Fibroblast of skin of back (primary cell): ENCODE data around the gene NT5DC2. TPM values are rescaled to one million over a fixed set of nuclear protein-coding genes. Genes with fewer than 3 reads are reported as not detected.

Experiments used
- DNase-seq: peaks from one replicate; pipeline ENCODE4 v3.0.0-alpha.2; 2013
- polyA plus RNA-seq, 2 experiments: library from polyadenylated mRNA; unstranded; fragments of 120-200 nt; gene quantifications; one replicate each; pipeline ENCODE4 v1.2.1, GENCODE V29; 2013; ENCODE audit not compliant: insufficient read length in 2 of 2

Gene NT5DC2
- 468 TPM for polyA plus RNA-seq (2013, experiment 1 of 2; ENCODE audit: insufficient read length)
- polyA plus RNA-seq (2013, experiment 2 of 2; ENCODE audit: insufficient read length) = 338 TPM

- DNase-seq = peak; percentile 84
These were observed at the start of gene NT5DC2 for GRCh38 chr3:52533623-52534280. TSS of gene NT5DC2 (minus strand) at chr3:52533857. CDS start at chr3:52533737, 120 bp downstream.

GRCh38 chr3:52574056-52574965 lies 40.7 kb upstream of the NT5DC2 start:
- DNase-seq = no peak

- no peak for DNase-seq
These were observed 38.6 kb upstream of the NT5DC2 start for GRCh38 chr3:52572221-52572620.

GRCh38 chr3:52570076-52570475 lies 36.4 kb upstream of the NT5DC2 start:
- DNase-seq = peak; percentile 30

- DNase-seq = no peak
These were observed 34.4 kb upstream of the NT5DC2 start for GRCh38 chr3:52568069-52568468.

- no peak for DNase-seq
These were observed 30.3 kb upstream of the NT5DC2 start for GRCh38 chr3:52563984-52564383.

GRCh38 chr3:52561028-52561747 lies 27.5 kb upstream of the NT5DC2 start:
- peak; percentile 13 for DNase-seq

GRCh38 chr3:52558436-52558835 lies 24.8 kb upstream of the NT5DC2 start:
- no peak for DNase-seq

GRCh38 chr3:52557011-52557960 lies 23.6 kb upstream of the NT5DC2 start:
- no peak for DNase-seq

- no peak for DNase-seq
These were observed 21.4 kb upstream of the NT5DC2 start for GRCh38 chr3:52555056-52555455.

GRCh38 chr3:52554026-52554755 lies 20.5 kb upstream of the NT5DC2 start:
- DNase-seq = no peak

- DNase-seq = no peak
These were observed 18.4 kb upstream of the NT5DC2 start for GRCh38 chr3:52552089-52552488.

- DNase-seq = no peak
These were observed 17.5 kb upstream of the NT5DC2 start for GRCh38 chr3:52551118-52551517.

GRCh38 chr3:52547143-52547542 lies 13.5 kb upstream of the NT5DC2 start:
- no peak for DNase-seq

- peak; percentile 25 for DNase-seq
These were observed 12.6 kb upstream of the NT5DC2 start for GRCh38 chr3:52546111-52546901.

- no peak for DNase-seq
These were observed 11.3 kb upstream of the NT5DC2 start for GRCh38 chr3:52544937-52545336.

GRCh38 chr3:52541050-52541449 lies 7.4 kb upstream of the NT5DC2 start:
- DNase-seq = no peak

GRCh38 chr3:52539010-52539653 lies 5.5 kb upstream of the NT5DC2 start:
- DNase-seq = no peak

- no peak for DNase-seq
These were observed 4.2 kb upstream of the NT5DC2 start for GRCh38 chr3:52537726-52538421.
